Measurements from ENCODE around the gene CROCC2. TPM values are rescaled to one million over a fixed set of nuclear protein-coding genes. Genes with fewer than 3 reads are reported as not detected.
A peak's percentile ranks its signal among the peaks of the same experiment; 100 is the strongest.

CROCC2 gene
- polyA plus RNA-seq, 1 of the 3 experiments (the other 2 are of a cell fraction): not detected

DNA sequence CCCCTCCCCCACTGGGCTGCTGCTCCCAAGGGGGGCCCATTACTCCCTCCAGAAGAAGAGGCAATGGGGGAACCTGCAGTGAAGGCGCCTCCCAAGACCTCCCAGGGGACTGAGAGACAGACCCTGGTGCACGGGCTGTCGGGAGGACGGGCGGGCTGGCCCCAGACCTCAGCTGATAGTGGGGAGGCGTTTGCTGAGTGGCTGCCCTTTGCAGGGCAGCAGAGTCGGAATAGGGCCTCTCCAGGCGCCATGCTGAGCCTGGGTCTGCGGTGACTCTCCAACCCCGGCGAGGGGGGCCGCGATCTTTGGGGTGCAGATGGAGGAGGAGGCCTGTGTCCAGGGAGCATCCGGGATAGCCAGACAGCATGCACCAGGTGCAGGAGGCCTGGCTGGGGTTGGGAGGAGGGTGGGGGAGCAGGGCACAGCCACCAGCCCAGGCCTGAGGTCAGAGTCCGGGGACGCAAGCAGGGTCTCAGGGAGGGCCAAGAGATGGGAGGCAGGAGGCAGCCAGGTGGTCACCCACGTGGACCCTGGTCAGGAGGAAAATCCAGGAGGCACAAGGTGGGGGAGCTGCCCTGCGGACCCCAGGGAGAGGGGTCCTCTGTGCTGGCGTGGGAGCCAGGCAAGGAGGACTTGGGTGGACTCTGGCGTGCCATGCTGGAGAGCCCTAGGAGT is 11.0 kb downstream of the CROCC2 start:
- Histone ChIP-seq H4K20me1 (ENCODE audit: insufficient read depth) (no peaks in the 10 kb centered on the region), H3K27ac (ENCODE audit: low read depth in 2 of 2, low read length in 1 of 2) (peak overlapping the region in 1 of 2 experiments; percentile 17; a peak in 1 of 4 replicates), H3K4me1 (ENCODE audit: control insufficient read depth in 1 of 2, insufficient read depth in 2 of 2, low read depth in 1 of 2, low read length in 1 of 2) (peaks cover 7 to 45% of the 10 kb centered on the region in 2 experiments; a peak in 2 of 4 replicates), H3F3A (replicated peaks; ENCODE audit: insufficient read depth) (no peaks in the 10 kb centered on the region), H3K4me3 (ENCODE audit: low read depth in 2 of 2, low read length in 1 of 2) (no peak overlapping the region; a peak in 1 of 4 replicates), H3K9ac (no peak overlapping the region), H3K27me3 (ENCODE audit: insufficient read depth) (no peaks in the 10 kb centered on the region), H3K79me2 (ENCODE audit: insufficient read depth) (no peaks in the 10 kb centered on the region), H3K36me3 (replicated peaks in 1 of 2; ENCODE audit: control insufficient read depth in 1 of 2, insufficient read depth in 2 of 2, low read length in 1 of 2) (no peaks in the 10 kb centered on the region), H2AFZ (ENCODE audit: low read depth) (no peak overlapping the region), H3K9me2 (no peaks in the 10 kb centered on the region), H3K4me2 (peak overlapping the region; percentile 62; the same call in 1 of the 2 replicates), H3K9me3 (no peaks in the 10 kb centered on the region)
- POLR2A ChIA-PET: no interaction called here
- TF ChIP-seq, protein P1, sequence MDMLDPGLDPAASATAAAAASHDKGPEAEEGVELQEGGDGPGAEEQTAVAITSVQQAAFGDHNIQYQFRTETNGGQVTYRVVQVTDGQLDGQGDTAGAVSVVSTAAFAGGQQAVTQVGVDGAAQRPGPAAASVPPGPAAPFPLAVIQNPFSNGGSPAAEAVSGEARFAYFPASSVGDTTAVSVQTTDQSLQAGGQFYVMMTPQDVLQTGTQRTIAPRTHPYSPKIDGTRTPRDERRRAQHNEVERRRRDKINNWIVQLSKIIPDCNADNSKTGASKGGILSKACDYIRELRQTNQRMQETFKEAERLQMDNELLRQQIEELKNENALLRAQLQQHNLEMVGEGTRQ (IDR thresholded peaks at IDR 0.05; ENCODE audit: borderline replicate concordance, low read depth, low read length): no peak
- no peak for TF ChIP-seq POLR2AphosphoS5 (IDR thresholded peaks at IDR 0.05; ENCODE audit: low read depth, low read length)
- TF ChIP-seq FOXM1 (IDR thresholded peaks at IDR 0.05; ENCODE audit: low read depth): no peak
- no peak for TF ChIP-seq EP300 (IDR thresholded peaks at IDR 0.05; ENCODE audit: borderline replicate concordance in 1 of 2, low read depth in 1 of 2, low read length in 1 of 2)
- TF ChIP-seq SMC3 (IDR thresholded peaks at IDR 0.05; ENCODE audit: low read depth, low read length): no peak
- no peak for TF ChIP-seq YY1 (IDR thresholded peaks at IDR 0.05; ENCODE audit: low read depth)
- TF ChIP-seq CHD2 (IDR thresholded peaks at IDR 0.05; ENCODE audit: low read length, partially characterized antibody): no peak
- no peak for TF ChIP-seq RCOR1 (IDR thresholded peaks at IDR 0.05; ENCODE audit: low read length)
- no peak for TF ChIP-seq MXI1 (IDR thresholded peaks at IDR 0.05; ENCODE audit: low read depth, low read length)
- no peak for TF ChIP-seq RXRA (IDR thresholded peaks at IDR 0.05; ENCODE audit: borderline replicate concordance, low read depth)
- no peak for TF ChIP-seq EZH2phosphoT487 (IDR thresholded peaks at IDR 0.05; ENCODE audit: borderline replicate concordance, low read depth)
- TF ChIP-seq, protein P2, sequence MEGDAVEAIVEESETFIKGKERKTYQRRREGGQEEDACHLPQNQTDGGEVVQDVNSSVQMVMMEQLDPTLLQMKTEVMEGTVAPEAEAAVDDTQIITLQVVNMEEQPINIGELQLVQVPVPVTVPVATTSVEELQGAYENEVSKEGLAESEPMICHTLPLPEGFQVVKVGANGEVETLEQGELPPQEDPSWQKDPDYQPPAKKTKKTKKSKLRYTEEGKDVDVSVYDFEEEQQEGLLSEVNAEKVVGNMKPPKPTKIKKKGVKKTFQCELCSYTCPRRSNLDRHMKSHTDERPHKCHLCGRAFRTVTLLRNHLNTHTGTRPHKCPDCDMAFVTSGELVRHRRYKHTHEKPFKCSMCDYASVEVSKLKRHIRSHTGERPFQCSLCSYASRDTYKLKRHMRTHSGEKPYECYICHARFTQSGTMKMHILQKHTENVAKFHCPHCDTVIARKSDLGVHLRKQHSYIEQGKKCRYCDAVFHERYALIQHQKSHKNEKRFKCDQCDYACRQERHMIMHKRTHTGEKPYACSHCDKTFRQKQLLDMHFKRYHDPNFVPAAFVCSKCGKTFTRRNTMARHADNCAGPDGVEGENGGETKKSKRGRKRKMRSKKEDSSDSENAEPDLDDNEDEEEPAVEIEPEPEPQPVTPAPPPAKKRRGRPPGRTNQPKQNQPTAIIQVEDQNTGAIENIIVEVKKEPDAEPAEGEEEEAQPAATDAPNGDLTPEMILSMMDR (IDR thresholded peaks at IDR 0.05): no peak
- TF ChIP-seq MEF2A (IDR thresholded peaks at IDR 0.05; ENCODE audit: borderline replicate concordance, low read depth): no peak
- TF ChIP-seq RAD21 (IDR thresholded peaks at IDR 0.05; ENCODE audit: low read length): no peak
- no peak for TF ChIP-seq RFX5 (IDR thresholded peaks at IDR 0.05; ENCODE audit: low read length)
- TF ChIP-seq, protein P3, sequence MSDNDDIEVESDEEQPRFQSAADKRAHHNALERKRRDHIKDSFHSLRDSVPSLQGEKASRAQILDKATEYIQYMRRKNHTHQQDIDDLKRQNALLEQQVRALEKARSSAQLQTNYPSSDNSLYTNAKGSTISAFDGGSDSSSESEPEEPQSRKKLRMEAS (IDR thresholded peaks at IDR 0.05; ENCODE audit: low read depth): no peak
- TF ChIP-seq, protein P4, sequence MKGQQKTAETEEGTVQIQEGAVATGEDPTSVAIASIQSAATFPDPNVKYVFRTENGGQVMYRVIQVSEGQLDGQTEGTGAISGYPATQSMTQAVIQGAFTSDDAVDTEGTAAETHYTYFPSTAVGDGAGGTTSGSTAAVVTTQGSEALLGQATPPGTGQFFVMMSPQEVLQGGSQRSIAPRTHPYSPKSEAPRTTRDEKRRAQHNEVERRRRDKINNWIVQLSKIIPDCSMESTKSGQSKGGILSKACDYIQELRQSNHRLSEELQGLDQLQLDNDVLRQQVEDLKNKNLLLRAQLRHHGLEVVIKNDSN (IDR thresholded peaks at IDR 0.05; ENCODE audit: borderline replicate concordance, low read depth): no peak
- no peak for TF ChIP-seq NFIC (IDR thresholded peaks at IDR 0.05; ENCODE audit: borderline replicate concordance)
- no peak for TF ChIP-seq JUND (IDR thresholded peaks at IDR 0.05)
- TF ChIP-seq GATA2 (CRISPR knock-in tag; IDR thresholded peaks at IDR 0.05): no peak
- 93% methylated on average over 13 of the region's 20 CpGs for WGBS (ENCODE audit: low lambda C conversion rate)
- no peak for DNase-seq
- CTCF ChIA-PET: interaction anchor here (1.2 to 3.1 kb wide), 5 partner anchors 10 to 161 kb away, joined by 4 to 15 read pairs (median 6); no protein-coding TSS in a partner anchor
